ENCODE measurements around the gene AHCYL2. TPM values are rescaled to one million over a fixed set of nuclear protein-coding genes. Genes with fewer than 3 reads are reported as not detected.

The AHCYL2 gene
- total RNA-seq, 1 donor from 2014 or later, result 39.3 TPM

GRCh38 chr7:129388333-129389098 lies 163.7 kb downstream of the AHCYL2 start:
- Mint-ChIP-seq H3K4me1 (peaks cover 28% of the 10 kb centered on the region), H3K4me3 (no peak overlapping the region), H3K36me3 (peaks cover 8% of the 10 kb centered on the region), H3K27ac (no peak overlapping the region), H3K9me3 (no peaks in the 10 kb centered on the region), H3K27me3 (ENCODE audit: insufficient read depth, low read depth) (no peaks in the 10 kb centered on the region)
- Histone ChIP-seq H3K4me3 (no peak overlapping the region), H3K9ac (no peak overlapping the region), H3K27me3 (no peaks in the 10 kb centered on the region), H2AFZ (replicated peaks) (no peak overlapping the region), H3K4me2 (peak overlapping the region; percentile 65), H3K36me3 (no peaks in the 10 kb centered on the region), H3K79me2 (ENCODE audit: low read depth) (no peaks in the 10 kb centered on the region), H3K9me3 (ENCODE audit: low read depth) (no peaks in the 10 kb centered on the region), H3K27ac (no peak overlapping the region), H4K20me1 (ENCODE audit: low read depth) (peaks cover 43% of the 10 kb centered on the region), H3F3A (ENCODE audit: low read depth) (peaks cover 16% of the 10 kb centered on the region), H3K4me1 (peaks cover 40% of the 10 kb centered on the region)
- no peak for DNase-seq (ENCODE audit: low spot score)
- TF ChIP-seq EZH2 (IDR thresholded peaks at IDR 0.05) (no peak), CTCF (IDR thresholded peaks at IDR 0.05) (no peak), EZH2phosphoT487 (IDR thresholded peaks at IDR 0.05) (no peak)

GRCh38 chr7:129389829-129390228 lies 165.0 kb downstream of the AHCYL2 start:
- TF ChIP-seq CTCF (IDR thresholded peaks at IDR 0.05), result peak; percentile 28
- TF ChIP-seq EZH2 (IDR thresholded peaks at IDR 0.05), result no peak
- no peak for TF ChIP-seq EZH2phosphoT487 (IDR thresholded peaks at IDR 0.05)
- Histone ChIP-seq H3K4me3 (no peak overlapping the region), H3K79me2 (ENCODE audit: low read depth) (no peaks in the 10 kb centered on the region), H3F3A (ENCODE audit: low read depth) (peaks cover 16% of the 10 kb centered on the region), H3K4me2 (no peak overlapping the region), H3K27ac (no peak overlapping the region), H4K20me1 (ENCODE audit: low read depth) (peaks cover 39% of the 10 kb centered on the region), H3K4me1 (peaks cover 41% of the 10 kb centered on the region), H2AFZ (replicated peaks) (no peak overlapping the region), H3K27me3 (no peaks in the 10 kb centered on the region), H3K9me3 (ENCODE audit: low read depth) (no peaks in the 10 kb centered on the region), H3K9ac (no peak overlapping the region), H3K36me3 (no peaks in the 10 kb centered on the region)
- H3K4me3 Mint-ChIP-seq, result no peak overlapping the region
- H3K36me3 Mint-ChIP-seq, result peaks cover 11% of the 10 kb centered on the region
- H3K27me3 Mint-ChIP-seq (ENCODE audit: insufficient read depth, low read depth), result no peaks in the 10 kb centered on the region
- DNase-seq (ENCODE audit: low spot score), result no peak
- H3K9me3 Mint-ChIP-seq, result no peaks in the 10 kb centered on the region
- peaks cover 28% of the 10 kb centered on the region for H3K4me1 Mint-ChIP-seq
- H3K27ac Mint-ChIP-seq, result no peak overlapping the region

GRCh38 chr7:129390314-129390713 lies 165.5 kb downstream of the AHCYL2 start:
- Mint-ChIP-seq H3K27ac (no peak overlapping the region), H3K9me3 (no peaks in the 10 kb centered on the region), H3K27me3 (ENCODE audit: insufficient read depth, low read depth) (no peaks in the 10 kb centered on the region), H3K36me3 (peaks cover 11% of the 10 kb centered on the region), H3K4me3 (no peak overlapping the region), H3K4me1 (peaks cover 28% of the 10 kb centered on the region)
- Histone ChIP-seq H3F3A (ENCODE audit: low read depth) (peaks cover 16% of the 10 kb centered on the region), H3K9me3 (ENCODE audit: low read depth) (no peaks in the 10 kb centered on the region), H3K4me2 (no peak overlapping the region), H2AFZ (replicated peaks) (no peak overlapping the region), H3K27me3 (no peaks in the 10 kb centered on the region), H3K4me3 (no peak overlapping the region), H3K79me2 (ENCODE audit: low read depth) (no peaks in the 10 kb centered on the region), H3K27ac (no peak overlapping the region), H3K4me1 (peaks cover 42% of the 10 kb centered on the region), H3K36me3 (no peaks in the 10 kb centered on the region), H3K9ac (no peak overlapping the region), H4K20me1 (ENCODE audit: low read depth) (peaks cover 39% of the 10 kb centered on the region)
- TF ChIP-seq EZH2phosphoT487 (IDR thresholded peaks at IDR 0.05) (no peak), CTCF (IDR thresholded peaks at IDR 0.05) (no peak), EZH2 (IDR thresholded peaks at IDR 0.05) (no peak)
- no peak for DNase-seq (ENCODE audit: low spot score)
